ENCODE results near the gene GZMA.

GZMA gene

DNA sequence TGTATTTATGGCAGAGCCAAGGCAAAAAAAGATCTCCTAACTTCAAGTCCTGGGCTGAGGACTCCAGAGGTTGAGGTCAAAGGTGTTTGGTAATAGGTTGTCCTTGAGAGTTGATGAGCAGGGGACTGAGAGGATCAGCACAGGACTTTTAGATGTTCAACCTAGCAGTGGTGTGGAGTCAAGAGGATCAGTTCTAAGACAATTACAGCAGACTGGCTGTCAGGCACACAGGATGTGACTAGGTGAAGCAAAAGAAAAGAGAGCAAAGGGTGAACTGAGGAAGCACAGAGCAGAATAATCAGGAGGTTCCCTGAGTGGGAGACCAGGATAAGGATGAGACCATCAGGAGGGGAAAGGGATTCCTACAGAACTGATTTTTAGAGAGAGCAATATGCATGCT, 10.9 kb downstream of the GZMA start:
- no peak for DNase-seq

DNA sequence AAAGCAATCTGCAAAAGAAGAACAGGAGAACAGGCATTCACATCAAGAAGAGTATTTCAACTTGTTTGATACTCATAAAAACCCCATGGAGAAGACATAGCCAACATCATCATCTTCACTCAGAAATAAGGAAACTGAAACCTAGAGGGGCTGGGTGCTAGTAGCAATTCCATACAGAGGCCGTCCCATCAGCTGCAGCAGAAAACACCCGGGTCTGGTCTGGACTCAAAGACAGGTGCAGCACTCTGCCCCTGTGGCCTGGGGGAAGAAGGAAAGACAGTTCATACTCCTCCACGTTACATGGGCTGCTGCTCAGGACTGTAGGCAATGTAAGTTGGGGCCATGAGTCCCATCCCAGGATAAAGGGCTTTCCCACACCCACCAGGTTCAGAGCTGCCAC, 11.6 kb downstream of the GZMA start:
- no peak for DNase-seq

DNA sequence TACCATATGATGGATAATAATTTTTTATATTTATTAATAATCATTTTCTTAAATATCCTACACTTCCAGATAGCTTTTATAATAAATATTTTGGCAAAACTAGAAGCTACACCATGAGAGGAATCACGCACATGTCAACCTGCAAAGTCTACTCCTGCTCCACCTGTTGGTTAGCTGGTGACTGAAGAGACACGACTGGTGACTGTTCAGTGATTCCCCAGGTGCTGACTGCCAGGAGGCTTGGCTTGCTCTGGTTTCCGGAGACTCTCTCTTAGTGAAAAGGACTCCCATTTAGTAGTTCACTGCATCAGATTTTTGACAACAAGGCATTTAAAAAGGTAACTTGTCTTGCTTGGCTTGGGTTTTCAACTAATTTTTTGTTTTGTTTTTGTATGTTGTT, 20.9 kb downstream of the GZMA start:
- no peak for DNase-seq

DNA sequence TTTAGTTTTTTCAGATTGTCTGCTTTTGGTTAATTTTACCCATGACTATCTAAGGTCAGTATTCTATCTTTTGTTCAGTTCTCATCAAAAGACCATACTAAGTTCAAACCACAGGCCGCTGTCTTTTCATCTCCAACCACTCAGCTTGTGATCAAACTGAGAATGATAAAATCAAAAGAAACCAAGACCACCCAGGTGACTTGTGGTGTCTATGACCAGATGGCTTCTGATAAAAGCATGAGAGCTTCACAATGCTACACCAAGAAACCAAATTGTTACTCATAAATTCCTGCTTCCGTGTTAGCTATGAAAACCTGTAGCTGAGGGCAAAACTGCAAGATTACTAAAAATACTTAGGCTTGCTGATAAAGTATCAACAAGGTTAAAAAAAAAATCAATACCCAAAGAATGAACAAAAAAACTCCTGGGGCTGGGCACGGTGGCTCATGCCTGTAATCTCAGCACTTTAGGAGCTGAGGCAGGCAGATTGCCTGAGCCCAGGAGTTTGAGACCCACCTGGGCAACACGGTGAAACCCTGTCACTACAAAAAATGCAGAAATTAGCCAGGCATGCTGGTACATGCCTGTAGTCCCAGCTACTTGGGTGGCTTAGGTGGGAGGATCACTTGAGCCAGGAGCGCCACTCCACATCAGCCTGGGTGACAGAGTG, 31.7 kb downstream of the GZMA start:
- DNase-seq, result peak; percentile 23

DNA sequence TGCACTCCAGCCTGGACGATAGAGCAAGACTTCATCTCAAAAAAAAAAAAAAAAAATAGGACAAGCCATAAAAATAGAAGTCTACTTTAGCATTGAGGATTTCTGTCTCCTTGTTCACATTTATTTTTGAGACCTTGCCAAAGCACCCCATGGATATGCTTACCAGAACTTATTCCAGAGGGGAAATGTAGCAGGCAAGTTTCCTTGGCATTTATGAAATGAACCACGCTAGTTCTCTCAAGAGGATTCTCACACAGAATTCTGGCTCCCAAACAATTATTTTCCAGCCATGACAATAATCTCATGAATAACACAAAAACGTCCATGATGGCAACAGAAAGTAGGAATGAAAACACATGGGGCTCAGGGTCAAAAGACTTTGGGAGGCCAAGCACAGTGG, 34.1 kb downstream of the GZMA start:
- DNase-seq, result no peak

DNA sequence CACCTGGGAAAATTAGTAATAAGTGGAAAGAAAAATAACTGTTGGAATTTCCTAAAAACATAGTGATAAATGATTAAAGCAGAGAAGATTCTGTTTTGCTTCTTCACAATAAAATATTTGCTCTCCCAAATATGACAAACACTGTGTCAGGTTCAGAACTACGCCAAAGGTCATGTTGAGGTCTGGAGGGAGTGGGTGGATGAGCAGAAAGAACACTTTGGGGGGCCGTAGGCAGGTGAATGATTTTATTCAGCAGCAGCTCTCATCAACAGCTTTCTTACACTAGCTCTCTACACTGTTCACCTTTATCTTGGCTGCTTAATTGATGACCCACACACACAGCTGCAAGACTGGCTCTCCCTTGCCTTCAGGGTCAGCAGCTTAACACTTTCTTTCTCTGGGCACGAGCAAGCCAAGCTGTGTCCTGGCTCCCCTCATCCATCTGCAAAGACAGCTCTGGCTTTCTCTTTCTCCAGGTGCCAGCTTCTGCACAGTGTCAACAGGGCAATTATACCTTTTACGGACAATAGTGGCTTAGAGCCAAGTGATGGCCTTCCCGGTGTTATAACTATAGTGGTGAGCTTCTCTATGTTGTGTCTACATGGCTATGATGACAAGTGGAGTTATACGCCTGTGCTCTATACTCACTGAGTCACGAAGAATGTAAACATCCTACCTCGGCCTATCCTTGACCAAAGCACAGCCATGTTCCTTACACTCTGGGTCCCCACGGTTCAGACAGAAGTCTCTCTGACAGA, 38.6 kb downstream of the GZMA start:
- DNase-seq, result no peak

DNA sequence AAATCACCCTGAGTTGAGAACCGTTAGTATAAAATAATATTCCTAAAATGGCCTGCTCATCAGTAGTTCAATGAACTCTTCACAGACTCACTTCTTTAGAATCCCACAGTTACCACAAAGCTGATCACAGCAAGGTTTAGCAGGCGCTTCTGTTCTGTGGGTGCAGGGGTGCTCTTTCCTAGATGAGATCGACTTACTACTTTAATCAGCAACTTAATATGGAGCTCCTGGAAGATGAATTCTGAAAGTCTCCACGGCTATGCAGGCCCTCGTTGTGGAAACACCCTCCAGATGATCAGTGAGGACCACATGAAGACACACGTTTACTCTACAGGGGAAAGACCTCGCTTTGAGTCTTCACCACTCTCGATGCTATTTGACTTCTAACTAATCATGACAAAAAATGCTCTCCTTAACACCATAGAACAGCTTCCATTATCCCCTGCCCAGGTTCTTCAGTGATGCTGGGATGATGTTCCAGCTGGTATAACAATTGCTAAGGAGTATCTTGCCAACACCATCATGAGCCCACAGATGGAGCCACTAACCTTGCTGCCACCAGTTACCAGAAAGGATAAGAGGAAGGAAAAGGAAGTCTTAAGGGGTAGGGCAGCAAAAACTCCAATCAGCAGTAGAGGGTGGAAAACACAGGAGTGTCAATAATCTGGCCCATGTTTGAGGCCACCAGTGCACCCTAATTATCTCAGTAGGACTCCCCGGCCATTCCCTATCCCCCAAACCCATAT, 39.7 kb downstream of the GZMA start:
- DNase-seq, result peak; percentile 15

DNA sequence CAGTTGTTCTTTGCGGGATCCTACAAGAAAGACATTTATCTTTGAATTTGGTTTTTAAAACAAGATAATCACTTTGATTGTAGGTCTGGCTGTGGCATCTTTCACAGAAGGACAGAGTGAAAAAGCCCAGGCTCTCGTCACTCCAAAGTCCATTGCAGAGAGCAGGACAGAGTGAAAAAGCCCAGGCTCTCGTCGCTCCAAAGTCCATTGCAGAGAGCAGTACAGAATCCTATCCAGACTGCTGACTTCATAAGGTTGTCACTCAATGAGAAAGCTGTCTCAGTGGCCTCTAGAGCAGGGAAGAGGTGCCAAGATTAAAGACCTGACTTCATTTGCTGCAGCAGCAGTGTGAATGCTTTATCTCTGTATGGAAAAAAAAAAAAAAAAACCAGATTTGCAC, 41.2 kb downstream of the GZMA start:
- DNase-seq, result no peak

DNA sequence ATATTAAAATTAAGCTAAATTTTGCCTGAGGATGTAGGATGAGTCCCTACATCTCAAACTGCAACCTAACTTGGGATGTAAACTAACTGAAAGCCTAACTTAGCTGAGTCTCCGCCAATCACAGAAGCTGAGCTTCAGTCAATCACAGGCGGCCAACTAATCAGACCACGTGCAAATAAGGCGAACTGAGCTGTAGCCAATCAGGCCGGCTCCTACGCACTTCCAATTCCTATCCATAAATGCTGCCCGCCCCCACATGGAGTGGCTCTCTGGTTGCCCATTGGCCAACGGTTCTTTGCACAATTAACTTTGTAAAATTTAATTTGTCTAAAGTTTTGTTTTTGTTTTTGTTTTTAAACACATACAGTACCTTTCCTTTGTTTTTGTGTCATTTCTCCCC, 43.6 kb downstream of the GZMA start:
- DNase-seq, result no peak

DNA sequence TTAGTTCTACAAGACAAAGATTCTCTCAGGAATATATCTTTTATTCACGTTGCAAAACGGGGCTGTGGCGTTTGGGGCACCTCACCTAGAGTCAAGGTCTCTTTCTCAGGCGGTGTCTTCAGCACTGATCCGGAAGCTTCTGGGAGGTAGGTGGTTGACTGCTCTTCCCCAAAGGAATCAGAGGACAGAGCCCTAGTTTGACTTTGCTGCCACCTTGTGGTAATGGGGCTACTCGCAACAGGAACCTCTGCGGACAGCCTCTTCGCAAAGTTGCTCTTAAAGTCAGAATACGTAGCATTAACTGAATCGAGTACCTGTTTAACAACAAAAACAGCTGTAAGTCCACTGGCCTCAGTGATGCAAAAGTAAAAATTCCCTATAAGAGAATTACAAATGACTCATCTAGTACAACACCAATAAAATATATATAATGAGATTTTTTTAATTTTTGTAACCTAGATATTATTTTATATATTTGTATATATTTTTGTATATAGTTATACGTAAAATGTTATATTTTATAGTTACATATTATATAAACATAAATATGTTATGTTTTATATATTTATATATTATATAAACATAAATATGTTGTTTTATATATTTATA, 44.2 kb downstream of the GZMA start:
- DNase-seq, result peak; percentile 87

DNA sequence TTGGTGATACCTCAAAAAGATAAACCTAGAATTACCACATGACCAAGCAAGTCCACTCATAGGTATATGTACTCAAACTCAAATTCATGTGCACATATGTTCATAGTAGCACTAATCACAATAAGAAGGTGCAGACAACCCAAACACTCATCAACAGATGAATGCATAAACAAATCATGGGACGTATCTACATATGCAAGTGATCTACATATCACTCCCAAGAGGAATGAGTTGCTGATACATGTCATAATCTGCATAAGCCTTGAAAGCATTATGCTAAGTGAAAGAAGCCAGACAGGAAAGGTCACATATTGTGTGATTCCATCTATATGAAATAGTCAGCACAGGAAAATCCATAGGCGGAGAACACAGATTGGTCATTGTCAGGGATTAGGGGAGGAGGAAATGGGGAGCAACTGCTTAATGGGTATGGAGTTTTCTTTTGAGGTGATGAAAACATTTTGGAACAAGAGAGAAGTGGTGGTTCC, 46.9 kb downstream of the GZMA start:
- no peak for DNase-seq

DNA sequence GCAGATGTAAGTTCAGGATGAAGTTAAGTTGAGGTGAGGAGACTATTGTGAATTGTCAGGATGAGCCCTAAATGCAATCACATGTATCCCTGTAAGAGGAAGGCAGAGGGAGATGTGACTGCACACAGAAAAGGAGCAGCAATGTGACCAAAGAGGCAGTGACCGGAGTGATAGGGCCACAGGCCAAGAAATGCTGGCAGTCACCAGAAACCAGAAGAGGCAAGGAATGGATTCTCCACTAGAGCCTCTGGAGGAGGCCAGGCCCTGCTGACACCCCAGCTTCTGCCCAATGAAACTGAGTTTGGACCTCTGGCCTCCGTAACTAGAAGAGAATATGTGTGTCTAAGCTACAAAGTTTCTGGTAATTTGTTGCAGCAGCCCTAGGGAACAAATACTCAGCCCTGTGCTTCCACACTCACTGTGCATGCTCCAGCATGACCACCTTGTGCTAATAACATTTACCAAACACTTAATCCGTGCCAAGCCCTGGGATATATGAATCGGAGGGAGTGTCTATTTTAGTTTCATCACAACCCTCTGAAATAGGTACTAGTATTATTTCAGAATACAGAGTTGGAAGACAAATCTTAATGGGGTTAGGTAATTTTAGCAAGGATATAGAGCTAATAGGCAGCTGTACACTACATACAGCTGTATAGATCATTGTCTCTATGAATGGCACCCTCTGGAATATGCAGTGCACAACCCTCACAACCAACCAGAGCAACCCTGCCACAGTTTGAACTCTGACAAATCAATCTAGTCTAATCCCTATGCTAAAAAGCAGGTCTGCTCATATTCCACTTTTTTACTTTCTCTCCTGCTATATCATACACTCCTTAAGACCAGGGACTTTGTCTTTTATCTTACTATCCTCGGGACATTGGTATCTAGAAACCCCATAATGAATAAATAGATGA, 49.7 kb downstream of the GZMA start:
- no peak for DNase-seq

DNA sequence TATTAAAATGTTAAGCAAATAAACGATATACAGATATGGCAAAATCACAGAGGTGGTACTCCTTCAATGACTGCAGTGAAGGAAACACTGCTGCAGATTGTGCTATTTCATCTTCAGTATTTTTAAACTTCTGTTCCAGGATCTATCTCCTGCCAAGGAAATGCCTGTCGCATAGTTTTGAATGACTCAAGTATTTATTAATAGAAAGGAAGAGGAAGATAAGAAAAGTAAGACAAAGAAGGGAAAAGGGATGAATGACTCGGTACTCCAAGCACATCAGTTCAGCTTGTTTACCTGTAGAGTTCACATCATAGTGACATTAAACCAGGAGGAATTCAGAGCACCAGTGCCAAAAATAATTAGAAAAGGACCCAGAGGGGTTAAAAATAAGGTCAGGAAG, 52.4 kb downstream of the GZMA start:
- no peak for DNase-seq

Measured in stimulated activated CD4-positive, alpha-beta T cell treated with anti-CD3 and anti-CD28 coated beads, Interleukin-15, amount 100 ng/mL, for 24 hours (primary cell).